ENCODE measurements around the gene ZG16B.

ZG16B gene

DNA sequence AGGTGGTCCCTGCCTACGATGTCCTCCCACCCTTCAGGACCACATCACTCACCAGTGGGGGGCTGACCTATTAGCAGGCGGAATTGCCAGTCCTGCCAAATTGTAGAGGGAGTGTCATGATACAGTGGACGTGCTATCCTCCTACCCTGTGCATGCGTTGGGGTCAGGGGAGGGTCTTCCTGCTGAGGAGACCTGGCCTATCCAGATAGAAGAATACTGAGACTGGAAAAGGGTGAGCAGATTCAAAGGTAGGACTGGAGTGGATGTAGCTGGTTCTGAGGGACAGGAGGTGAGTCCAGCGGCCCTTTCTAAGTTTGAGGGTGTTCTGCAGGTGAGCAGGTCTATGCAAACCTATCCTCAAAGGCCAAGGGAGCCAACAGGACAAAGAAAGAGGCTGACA is 23.8 kb upstream of the ZG16B start:
- DNase-seq (ENCODE audit: low read depth in 2 of 2) = no peak

DNA sequence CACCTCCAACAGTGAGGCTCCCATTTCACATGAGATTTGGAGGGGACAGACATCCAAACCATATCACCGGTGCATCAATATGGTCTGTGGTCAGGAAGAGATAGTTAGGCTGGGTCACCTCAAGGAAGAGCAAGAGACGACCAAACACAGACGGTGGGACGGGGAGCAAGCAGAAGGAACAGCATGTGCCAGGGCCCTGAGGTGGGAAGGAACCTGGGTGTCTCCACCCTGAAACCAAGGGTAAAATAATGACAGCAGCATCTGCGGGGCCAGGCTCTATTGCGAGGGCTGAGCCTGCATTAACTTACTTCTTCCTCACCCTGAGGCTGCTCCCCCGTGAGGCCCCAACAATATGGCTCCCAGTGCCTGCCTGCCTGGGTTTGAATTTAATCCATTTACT is 21.9 kb upstream of the ZG16B start:
- no peak for DNase-seq (ENCODE audit: low read depth in 2 of 2)

DNA sequence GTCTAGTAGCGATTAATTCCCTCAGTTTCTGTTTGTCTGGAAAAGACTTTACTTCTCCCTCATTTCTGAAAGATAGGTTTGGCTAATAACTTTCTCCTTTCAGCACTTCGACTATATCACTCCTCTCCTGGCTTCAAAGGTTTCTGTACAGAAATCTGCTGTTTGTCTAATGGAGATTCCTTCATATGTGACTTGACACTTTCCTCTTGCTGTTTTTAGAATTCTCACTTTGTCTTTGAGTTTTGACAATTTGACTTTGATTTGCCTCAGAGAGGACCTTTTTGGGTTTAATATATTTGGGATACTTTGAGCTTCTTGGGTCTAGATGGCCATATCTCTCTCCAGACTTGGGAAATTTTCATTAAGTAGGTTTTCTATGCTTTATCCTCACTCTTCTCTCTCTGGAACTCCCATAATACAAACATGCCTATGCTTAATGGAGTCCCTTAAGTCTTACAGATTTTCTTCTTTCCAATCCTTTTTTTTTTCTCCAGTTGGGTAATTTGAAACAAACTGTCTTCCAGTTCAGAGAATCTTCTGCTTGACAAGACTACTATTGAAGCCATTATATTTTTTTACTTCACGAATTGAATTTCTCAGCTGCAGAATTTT is 20.8 kb upstream of the ZG16B start:
- no peak for DNase-seq (ENCODE audit: low read depth in 2 of 2)

DNA sequence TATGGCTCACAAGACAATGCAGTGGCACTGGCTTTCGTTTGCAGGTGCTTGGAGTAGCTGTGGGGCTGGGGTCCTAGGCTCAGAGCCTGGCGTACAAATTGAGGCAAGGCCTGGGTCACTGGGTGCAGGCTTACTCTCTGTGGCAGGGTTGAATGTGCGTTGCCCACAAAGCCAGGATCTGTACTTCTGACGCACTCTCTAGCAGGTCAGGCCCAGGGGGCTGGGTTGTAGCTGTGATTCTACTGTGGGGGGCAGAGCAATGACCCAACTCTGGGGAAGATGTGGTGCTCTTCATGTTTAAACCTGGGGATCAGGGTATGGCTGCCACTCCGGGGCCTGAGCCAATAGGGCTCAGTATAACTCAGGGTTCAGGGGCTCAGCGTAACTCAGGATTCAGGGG is 19.5 kb upstream of the ZG16B start:
- DNase-seq (ENCODE audit: low read depth in 2 of 2) = no peak

GRCh38 chr16:2811703-2812471 is 18.2 kb upstream of the ZG16B start:
- no peak for DNase-seq (ENCODE audit: low read depth in 2 of 2)

GRCh38 chr16:2813771-2814221 is 16.3 kb upstream of the ZG16B start:
- DNase-seq (ENCODE audit: low read depth in 2 of 2) = no peak

GRCh38 chr16:2814551-2815298 is 15.4 kb upstream of the ZG16B start:
- DNase-seq (ENCODE audit: low read depth in 2 of 2) = no peak

GRCh38 chr16:2815299-2815771 is 14.8 kb upstream of the ZG16B start:
- no peak for DNase-seq (ENCODE audit: low read depth in 2 of 2)

DNA sequence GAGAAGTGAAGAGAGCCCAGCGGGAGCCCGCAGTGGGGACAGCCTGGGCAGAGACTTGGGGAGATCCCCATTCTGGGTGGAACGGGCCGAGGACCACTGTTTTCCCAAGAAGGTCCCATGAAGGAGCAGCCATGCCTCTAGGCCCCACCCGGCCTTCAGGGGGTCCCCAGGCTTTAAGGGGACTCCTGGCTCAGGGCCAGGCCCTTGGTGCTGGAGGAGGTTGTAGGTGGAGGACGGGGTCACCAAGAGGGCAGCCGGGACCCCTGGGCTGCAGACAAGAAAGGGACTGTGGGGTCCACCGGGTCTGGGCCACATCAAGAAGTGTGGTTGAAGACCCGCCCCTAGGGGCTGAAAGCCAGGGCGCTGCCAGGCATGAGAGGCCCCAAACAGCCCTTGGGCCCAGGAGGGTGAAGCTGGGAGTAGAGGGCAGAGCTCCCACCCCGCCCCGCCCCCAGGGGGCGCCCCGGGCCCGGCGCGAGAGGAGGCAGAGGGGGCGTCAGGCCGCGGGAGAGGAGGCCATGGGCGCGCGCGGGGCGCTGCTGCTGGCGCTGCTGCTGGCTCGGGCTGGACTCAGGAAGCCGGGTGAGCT is 13.3 kb upstream of the ZG16B start, which contains the start of gene PRSS21:
TSS of gene PRSS21 (plus strand) at position 487 of the 589 bp plus-strand sequence. CDS start at position 519, 32 bp downstream.
- peak; percentile 18 to 23 for DNase-seq (ENCODE audit: low read depth in 2 of 2)

- no peak for DNase-seq (ENCODE audit: low read depth in 2 of 2)
These were observed 12.5 kb upstream of the ZG16B start for GRCh38 chr16:2817340-2818271.

DNA sequence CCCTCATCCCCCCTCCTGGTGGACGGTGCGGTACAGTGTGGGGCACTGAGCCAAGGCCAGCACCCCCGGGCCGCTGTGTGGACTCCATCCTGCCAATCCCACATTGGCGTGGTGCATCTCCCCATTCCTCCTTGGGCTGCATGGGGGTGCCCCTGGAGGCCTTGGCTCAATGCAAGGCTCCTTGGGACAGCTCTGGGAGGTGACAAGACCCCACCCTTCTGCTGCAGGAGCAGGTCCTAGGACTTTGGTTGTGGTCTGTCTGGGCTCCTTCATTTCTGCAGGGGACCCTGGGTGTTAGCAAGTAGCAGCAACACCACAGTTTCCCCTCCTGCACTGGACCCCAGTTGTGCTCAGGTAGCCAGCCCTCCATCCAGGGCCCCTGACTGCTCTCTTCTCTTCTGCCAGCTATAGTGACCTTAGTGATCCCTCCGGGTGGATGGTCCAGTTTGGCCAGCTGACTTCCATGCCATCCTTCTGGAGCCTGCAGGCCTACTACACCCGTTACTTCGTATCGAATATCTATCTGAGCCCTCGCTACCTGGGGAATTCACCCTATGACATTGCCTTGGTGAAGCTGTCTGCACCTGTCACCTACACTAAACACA is 11.7 kb upstream of the ZG16B start:
- DNase-seq (ENCODE audit: low read depth in 2 of 2) = no peak

- no peak for DNase-seq (ENCODE audit: low read depth in 2 of 2)
These were observed 10.7 kb upstream of the ZG16B start for GRCh38 chr16:2819179-2819938.

DNA sequence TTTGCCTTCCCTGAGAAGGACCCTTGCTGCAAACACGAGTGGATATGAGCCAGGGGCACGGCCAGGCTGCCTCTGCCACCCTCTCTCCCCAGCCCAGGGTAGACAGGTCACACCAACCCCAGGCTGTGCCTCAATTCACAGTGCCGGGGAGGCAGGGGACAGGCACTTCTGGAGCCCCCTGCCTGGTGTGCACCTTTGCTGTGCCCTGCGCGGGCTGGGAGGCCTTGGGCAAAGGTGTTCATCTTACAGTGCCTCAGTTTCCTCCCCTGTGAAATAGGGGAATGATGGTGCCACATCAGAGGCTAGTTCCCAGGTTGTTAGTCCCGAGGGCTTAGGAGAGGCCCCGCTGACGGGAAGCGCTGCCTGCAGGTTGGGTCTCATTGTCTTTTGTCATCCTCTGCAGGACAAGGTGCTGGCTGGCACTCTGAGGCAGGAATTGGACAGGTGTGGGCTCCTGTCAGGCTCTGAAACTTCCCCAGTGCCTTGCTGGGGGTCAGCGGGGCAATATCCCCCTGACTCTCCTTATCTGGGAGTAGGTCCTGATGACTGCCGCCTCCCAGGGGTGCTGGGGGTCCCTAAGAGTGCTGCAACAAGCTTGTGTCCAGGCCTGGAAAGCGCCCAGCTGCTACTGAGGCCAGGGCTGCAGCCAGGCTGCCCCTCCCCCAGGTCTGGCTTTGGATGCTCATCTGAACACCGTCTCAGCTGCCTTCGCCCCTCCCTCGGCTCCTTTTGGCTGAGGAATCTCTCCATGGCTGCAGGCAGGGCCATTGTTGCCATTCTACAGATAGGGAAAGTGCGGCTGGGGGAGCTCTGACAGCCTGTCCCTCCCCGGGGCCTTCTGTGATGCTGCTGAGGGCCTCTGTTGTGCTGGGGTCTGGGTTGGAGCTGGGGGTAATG is 9.9 kb upstream of the ZG16B start:
- no peak for DNase-seq (ENCODE audit: low read depth in 2 of 2)

- DNase-seq (ENCODE audit: low read depth in 2 of 2) = no peak
These were observed 9.1 kb upstream of the ZG16B start for GRCh38 chr16:2820836-2821486.

DNA sequence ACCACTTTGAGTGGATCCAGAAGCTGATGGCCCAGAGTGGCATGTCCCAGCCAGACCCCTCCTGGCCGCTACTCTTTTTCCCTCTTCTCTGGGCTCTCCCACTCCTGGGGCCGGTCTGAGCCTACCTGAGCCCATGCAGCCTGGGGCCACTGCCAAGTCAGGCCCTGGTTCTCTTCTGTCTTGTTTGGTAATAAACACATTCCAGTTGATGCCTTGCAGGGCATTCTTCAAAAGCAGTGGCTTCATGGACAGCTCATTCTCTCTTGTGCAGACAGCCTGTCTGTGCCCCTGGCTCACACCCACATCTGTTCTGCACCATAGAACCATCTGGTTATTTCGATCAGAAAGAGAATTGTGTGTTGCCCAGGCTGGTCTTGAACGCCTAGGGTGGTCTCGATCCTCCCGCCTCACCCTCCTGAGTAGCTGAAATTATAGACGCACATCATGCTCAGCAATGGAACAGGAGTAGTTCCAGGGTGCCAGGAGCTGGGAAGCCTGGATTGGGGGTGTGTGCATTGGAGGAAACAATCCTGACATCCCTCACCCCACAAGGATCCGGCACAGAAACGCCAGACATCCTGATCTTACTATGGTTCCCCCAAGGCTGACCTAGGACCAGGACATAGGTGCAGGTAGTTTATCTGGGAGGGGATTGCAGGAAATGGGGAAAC is 8.5 kb upstream of the ZG16B start:
- no peak for DNase-seq (ENCODE audit: low read depth in 2 of 2)

GRCh38 chr16:2822158-2822495 is 8.0 kb upstream of the ZG16B start:
- DNase-seq (ENCODE audit: low read depth in 2 of 2) = no peak

DNA sequence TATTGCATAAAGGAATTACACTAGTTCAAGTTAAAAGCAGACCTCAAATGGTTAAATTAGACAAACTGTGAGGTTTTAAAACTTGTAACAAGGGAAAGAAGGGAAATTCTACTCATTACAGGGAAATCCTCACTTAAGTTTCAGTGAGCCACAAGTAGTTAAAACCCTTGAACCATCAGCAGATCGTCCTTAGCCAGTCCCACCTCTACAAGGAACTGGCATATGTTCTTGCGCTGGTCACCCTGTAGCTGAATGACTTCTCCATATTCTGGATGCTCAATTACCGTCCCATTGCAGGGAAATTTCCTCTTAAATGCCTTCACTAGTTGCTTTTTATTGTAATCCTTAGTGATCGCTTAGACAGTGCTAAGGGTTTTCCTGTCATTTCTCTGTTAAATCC is 7.6 kb upstream of the ZG16B start:
- no peak for DNase-seq (ENCODE audit: low read depth in 2 of 2)

DNA sequence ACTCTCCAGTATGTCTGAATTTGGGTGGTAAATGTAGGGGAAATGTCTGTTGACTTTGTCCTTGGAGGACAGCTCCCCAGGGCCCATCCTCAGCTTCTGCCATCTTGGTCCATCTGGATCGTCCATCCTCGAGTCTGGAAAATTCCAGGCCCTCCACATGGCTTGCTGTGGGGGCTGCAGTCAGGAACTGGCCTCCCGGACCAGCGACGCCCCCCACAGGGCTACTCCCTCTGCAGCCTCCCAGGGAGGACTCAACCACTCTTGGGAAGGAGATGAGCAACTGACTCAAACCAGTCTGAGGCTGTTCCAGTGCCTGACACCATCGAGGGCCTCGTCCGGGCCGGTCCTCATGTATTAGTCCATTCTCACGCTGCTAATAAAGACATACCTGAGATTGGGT is 5.5 kb upstream of the ZG16B start:
- DNase-seq (ENCODE audit: low read depth in 2 of 2) = no peak
